ENCODE results near the gene MEG3. TPM values are rescaled to one million over a fixed set of nuclear protein-coding genes. Genes with fewer than 3 reads are reported as not detected.
"Not testable (repeated sequence)": the region's sequence is repeated elsewhere in the genome, so short reads cannot be mapped to it uniquely, and the experiment has no call there.

MEG3 gene
- total RNA-seq, 2 experiments from 2014 or later = not detected

DNA sequence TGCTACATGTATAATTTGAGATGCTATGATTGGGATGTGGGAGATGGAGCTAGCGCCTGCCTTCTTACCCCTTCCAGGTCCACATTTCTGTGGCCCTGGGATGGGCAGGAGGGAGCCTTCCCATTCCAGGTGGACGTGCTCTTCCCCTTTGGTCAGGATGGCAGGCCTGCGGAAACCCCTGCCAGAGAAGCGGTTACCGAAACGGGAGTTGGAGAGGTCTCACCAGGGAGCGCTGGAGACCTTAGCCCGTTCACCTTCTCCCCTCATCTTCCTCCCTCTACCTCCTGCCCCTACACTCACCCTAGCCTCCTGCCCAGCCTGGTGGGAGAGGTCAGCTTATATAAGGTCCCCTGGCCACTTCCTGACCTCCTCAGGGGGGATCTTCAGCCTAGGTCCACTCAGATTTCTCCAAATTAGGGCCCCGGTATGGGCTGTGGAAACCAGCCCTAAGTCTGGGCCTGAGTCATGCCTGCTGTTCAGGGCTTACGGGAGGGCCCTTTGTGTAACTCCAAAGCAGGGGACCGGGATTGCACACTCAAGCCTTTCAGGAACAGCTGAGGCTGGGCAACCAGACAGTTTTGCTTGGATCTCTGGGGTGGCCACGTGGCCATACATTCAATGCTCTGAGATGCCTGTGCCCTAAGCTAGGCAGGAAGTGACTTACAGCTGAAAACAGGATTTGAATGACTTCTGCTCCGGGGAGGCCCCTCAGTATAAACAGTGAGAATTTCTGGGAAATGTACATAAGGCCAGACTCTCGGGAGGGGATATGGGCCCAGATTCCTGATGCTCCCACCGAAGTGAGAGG, 10.2 kb upstream of the MEG3 start:
- no peak for ATAC-seq (ENCODE audit: low read depth)
- POLR2A ChIA-PET = no interaction called here

GRCh38 chr14:100816286-100816949, 9.5 kb upstream of the MEG3 start:
- no peak for DNase-seq
- no peak for ATAC-seq (ENCODE audit: low read depth)
- Mint-ChIP-seq H3K4me1 (no peaks in the 10 kb centered on the region), H3K27ac (no peak overlapping the region), H3K27me3 (peaks cover 8% of the 10 kb centered on the region), H3K4me3 (no peak overlapping the region), H3K9me3 (no peaks in the 10 kb centered on the region), H3K36me3 (no peaks in the 10 kb centered on the region)
- POLR2A ChIA-PET = no interaction called here

More for the DNA sequence above, 10.2 kb upstream of the MEG3 start:
- no peaks in the 10 kb centered on the region for H3K4me1 Mint-ChIP-seq
- no peak overlapping the region for H3K4me3 Mint-ChIP-seq
- no peak overlapping the region for H3K27ac Mint-ChIP-seq
- no peaks in the 10 kb centered on the region for H3K36me3 Mint-ChIP-seq
- no peaks in the 10 kb centered on the region for H3K9me3 Mint-ChIP-seq
- DNase-seq = no peak
- H3K27me3 Mint-ChIP-seq = peaks cover 10% of the 10 kb centered on the region

DNA sequence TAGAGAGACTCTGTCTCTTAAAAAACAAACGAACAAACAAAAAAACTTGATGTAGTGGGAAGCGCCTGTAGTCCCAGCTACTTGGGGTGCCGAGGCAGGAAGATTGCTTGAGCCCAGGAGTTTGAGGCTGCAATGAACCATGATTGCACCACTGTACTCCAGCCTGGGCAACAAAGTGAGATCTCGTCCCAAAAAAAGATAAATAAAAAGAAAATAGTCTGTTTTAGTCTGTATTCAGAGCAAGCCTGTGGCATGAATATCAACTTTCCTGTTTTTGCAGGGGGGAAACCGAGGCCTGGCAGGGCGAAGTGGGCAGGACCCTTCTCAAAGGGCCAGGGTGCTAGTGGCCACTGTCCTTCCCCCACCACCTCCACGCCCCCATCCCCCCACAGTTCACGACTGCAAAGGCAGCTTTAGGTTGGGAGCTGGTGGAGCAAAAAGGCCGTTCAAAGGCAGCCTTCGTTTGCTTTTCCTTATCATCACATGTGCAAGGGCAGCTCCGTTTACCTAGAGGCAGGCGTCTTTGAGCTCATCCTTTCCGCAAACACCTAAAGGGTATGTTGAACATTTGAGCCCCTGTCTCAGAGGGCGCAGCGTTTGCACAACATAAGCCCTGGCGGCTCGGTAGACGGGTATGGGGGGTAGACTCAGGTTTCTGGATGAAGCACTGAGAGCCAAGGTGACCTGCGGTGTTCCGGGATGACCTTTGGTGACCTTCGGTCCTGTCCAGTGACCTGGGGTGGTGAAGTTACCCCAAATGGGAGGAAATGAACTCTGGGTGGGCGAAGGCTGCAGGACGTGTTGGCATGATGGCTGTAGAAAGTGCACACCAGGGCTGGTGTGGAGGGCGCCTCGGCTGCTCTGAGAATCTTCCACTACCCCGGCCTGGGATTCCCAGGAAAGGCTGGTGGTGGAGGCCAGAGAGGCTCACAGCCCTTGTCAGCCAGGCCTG, 8.7 kb upstream of the MEG3 start:
- POLR2A ChIA-PET = no interaction called here
- no peak overlapping the region for H3K4me3 Mint-ChIP-seq
- H3K27ac Mint-ChIP-seq = no peak overlapping the region
- H3K4me1 Mint-ChIP-seq = no peaks in the 10 kb centered on the region
- no peak for ATAC-seq (ENCODE audit: low read depth)
- no peak for DNase-seq
- H3K9me3 Mint-ChIP-seq = no peaks in the 10 kb centered on the region
- H3K36me3 Mint-ChIP-seq = no peaks in the 10 kb centered on the region
- peaks cover under 1% of the 10 kb centered on the region for H3K27me3 Mint-ChIP-seq

DNA sequence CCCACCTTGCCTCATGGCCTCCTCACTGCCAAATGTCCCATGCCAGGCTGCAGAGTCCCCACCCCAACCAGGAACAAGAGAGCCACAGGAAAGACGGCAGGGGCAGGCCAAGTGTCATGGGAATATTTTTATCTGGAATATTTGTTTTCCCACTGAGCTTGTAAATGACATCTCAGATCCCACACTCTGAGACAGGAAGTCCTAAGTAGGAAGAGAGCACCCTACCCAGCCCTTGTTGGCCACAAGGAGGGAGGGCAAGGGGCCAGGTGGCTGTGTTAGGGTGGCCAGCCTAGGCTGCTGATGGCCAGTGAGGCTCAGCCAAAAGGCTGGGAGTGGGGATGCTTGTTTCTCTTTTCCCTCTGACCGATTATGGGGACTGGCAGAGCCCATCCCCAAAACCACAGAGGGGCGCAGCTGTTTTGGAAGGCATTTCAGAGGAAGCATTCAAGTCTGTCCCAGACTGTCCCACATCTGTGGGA, 7.7 kb upstream of the MEG3 start:
- H3K27ac Mint-ChIP-seq = no peak overlapping the region

GRCh38 chr14:100818923-100819322, 7.0 kb upstream of the MEG3 start:
- H3K9me3 Mint-ChIP-seq; H3K36me3 Mint-ChIP-seq; H3K27me3 Mint-ChIP-seq; H3K4me1 Mint-ChIP-seq; H3K4me3 Mint-ChIP-seq; ATAC-seq (ENCODE audit: low read depth); H3K27ac Mint-ChIP-seq; POLR2A ChIA-PET; DNase-seq: not testable (repeated sequence)

More for the DNA sequence above, 7.7 kb upstream of the MEG3 start:
- Mint-ChIP-seq H3K4me3 (no peak overlapping the region), H3K4me1 (no peaks in the 10 kb centered on the region), H3K36me3 (no peaks in the 10 kb centered on the region), H3K27me3 (peaks cover 6% of the 10 kb centered on the region), H3K9me3 (no peaks in the 10 kb centered on the region)
- POLR2A ChIA-PET = no interaction called here
- DNase-seq (no peak), ATAC-seq (ENCODE audit: low read depth) (no peak)

GRCh38 chr14:100819453-100819828, 6.5 kb upstream of the MEG3 start:
- H3K36me3 Mint-ChIP-seq = no peaks in the 10 kb centered on the region
- DNase-seq = no peak
- H3K27ac Mint-ChIP-seq = no peak overlapping the region
- peaks cover 11% of the 10 kb centered on the region for H3K27me3 Mint-ChIP-seq
- H3K4me3 Mint-ChIP-seq = no peak overlapping the region
- POLR2A ChIA-PET = no interaction called here
- ATAC-seq (ENCODE audit: low read depth) = no peak
- H3K9me3 Mint-ChIP-seq = no peaks in the 10 kb centered on the region
- H3K4me1 Mint-ChIP-seq = no peaks in the 10 kb centered on the region

DNA sequence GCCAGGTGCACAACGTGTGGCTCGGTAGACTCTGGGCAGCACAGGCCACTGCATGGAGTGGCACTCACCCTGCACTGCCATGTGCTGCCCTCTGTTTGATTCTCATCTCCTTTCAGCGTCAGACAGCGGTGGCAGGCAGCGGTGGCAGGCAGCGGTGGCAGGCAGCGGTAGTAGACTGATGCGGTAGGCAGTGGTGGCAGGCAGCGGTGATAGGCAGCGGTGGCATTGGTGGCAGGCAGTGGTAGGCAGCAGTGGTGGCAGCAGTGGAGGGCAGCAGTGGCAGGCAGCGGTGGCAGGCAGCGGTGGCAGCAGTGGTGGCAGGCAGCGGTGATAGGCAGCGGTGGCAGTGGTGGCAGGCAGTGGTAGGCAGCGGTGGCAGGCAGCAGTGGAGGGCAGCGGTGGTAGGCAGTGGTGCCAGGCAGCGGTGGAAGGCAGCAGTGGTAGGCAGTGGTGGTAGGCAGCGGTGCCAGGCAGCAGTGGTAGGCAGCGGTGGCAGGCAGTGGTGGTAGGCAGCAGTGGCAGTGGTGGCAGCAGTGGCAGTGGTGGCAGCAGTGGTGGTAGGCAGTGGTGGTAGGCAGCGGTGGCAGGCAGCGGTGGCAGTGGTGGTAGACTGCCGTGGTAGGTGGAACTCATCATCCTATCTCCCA, 6.0 kb upstream of the MEG3 start:
- POLR2A ChIA-PET = no interaction called here
- no peak overlapping the region for H3K27ac Mint-ChIP-seq
- no peaks in the 10 kb centered on the region for H3K36me3 Mint-ChIP-seq
- DNase-seq (no peak), ATAC-seq (ENCODE audit: low read depth) (no peak)
- H3K9me3 Mint-ChIP-seq = no peaks in the 10 kb centered on the region
- peaks cover 16% of the 10 kb centered on the region for H3K27me3 Mint-ChIP-seq
- no peak overlapping the region for H3K4me3 Mint-ChIP-seq
- no peaks in the 10 kb centered on the region for H3K4me1 Mint-ChIP-seq

DNA sequence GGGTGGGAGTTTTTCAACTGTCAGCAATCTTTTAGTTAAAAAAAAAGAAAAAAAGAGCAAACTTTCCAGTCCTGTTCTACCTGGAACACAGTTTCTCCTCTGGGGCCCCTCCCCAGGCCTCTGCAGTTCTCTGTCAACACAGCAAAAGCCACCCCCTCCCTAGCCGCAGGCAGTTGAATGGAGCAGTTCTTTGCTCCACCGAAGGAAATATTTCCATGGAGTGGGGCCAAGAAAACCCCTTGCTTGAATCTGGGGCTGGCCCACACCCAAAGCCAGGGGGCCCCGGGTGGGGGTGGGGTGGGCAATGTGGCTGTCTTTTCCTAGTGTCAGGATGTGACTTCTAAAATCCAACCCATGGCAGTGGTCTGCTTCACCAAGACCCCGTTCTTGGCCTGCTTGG, 5.0 kb upstream of the MEG3 start:
- H3K27me3 Mint-ChIP-seq = peaks cover 25% of the 10 kb centered on the region
- no peak overlapping the region for H3K27ac Mint-ChIP-seq
- POLR2A ChIA-PET = no interaction called here
- DNase-seq (no peak), ATAC-seq (ENCODE audit: low read depth) (no peak)
- no peak overlapping the region for H3K4me3 Mint-ChIP-seq
- H3K4me1 Mint-ChIP-seq = no peaks in the 10 kb centered on the region
- H3K9me3 Mint-ChIP-seq = no peaks in the 10 kb centered on the region
- H3K36me3 Mint-ChIP-seq = no peaks in the 10 kb centered on the region

DNA sequence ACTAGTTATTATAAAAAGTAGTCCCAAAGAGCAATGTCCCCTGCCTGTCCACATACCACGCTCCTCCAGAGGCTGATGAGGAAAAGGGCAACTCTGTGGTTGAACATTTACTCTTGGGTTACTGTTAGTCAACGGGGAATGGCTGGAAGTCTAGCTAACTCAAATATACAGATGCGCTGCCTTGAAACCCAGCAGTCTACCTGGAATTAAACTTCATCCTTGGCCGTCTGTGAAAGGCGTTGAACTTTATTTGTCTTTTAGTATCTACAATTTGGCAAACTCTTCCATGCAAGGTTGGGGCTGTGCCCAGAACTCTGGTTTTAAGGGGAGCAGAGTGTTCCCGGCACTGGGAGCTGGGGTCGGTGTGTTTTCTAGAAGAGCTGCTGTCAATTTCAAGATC, 3.9 kb upstream of the MEG3 start:
- no peaks in the 10 kb centered on the region for H3K36me3 Mint-ChIP-seq
- ATAC-seq (ENCODE audit: low read depth) (no peak), DNase-seq (no peak)
- POLR2A ChIA-PET = no interaction called here
- H3K27ac Mint-ChIP-seq = no peak overlapping the region
- H3K4me1 Mint-ChIP-seq = no peaks in the 10 kb centered on the region
- no peak overlapping the region for H3K4me3 Mint-ChIP-seq
- H3K27me3 Mint-ChIP-seq = peaks cover 35% of the 10 kb centered on the region
- no peaks in the 10 kb centered on the region for H3K9me3 Mint-ChIP-seq

- no peaks in the 10 kb centered on the region for H3K36me3 Mint-ChIP-seq
- H3K27me3 Mint-ChIP-seq = peaks cover 38% of the 10 kb centered on the region
- peaks cover 2% of the 10 kb centered on the region for H3K9me3 Mint-ChIP-seq
- H3K4me1 Mint-ChIP-seq = no peaks in the 10 kb centered on the region
- no peak overlapping the region for H3K27ac Mint-ChIP-seq
- no peak overlapping the region for H3K4me3 Mint-ChIP-seq
- POLR2A ChIA-PET = no interaction called here
- DNase-seq (no peak), ATAC-seq (ENCODE audit: low read depth) (no peak)
Measured at GRCh38 chr14:100822532-100823296, 3.2 kb upstream of the MEG3 start.

DNA sequence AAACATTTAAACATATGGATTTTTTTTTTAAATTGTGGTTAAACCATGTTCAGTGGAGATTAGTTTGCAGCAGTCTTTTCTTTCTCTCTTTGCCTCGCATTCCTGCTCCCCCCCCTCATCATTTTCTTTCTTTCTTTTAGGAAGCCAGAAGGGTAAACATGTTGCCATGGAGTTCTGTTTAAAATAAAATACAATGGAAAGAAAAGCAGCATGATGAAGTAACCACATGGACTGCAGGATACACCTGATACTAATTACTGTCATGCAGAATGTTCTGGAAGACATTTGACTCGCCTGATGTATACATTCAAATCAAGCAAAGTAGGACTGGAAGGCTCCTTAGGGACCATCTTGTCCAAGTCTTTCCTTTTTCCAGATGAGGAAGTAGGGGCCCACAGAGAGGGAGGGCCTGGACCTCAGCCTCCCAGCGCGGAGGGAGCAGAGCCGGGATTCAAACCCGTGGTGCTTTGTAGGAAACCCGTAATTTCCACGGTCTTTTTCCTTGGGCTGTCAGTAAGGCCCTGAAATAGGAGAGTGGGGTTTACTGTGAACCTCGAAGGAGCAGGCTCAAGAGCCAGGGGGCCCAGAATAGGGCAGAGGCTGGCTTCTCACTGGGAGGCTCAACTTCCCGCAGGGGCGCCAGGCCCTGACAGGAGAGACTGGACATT, 2.4 kb upstream of the MEG3 start:
- ATAC-seq (ENCODE audit: low read depth) (no peak), DNase-seq (no peak)
- Mint-ChIP-seq H3K9me3 (peaks cover 2% of the 10 kb centered on the region), H3K36me3 (no peaks in the 10 kb centered on the region), H3K27ac (no peak overlapping the region), H3K27me3 (peaks cover 40% of the 10 kb centered on the region), H3K4me3 (no peak overlapping the region), H3K4me1 (no peaks in the 10 kb centered on the region)
- POLR2A ChIA-PET = no interaction called here

- no peaks in the 10 kb centered on the region for H3K36me3 Mint-ChIP-seq
- no peak overlapping the region for H3K4me3 Mint-ChIP-seq
- peaks cover 2% of the 10 kb centered on the region for H3K9me3 Mint-ChIP-seq
- ATAC-seq (ENCODE audit: low read depth) = no peak
- peaks cover 44% of the 10 kb centered on the region for H3K27me3 Mint-ChIP-seq
- no peak for DNase-seq
- H3K4me1 Mint-ChIP-seq = no peaks in the 10 kb centered on the region
- POLR2A ChIA-PET = no interaction called here
- no peak overlapping the region for H3K27ac Mint-ChIP-seq
Measured at GRCh38 chr14:100824091-100824551, 1.8 kb upstream of the MEG3 start.
